H9 (cell line): ENCODE results near the gene RASL12. TPM values are rescaled to one million over a fixed set of nuclear protein-coding genes. Genes with fewer than 3 reads are reported as not detected.

Experiments used
- DNase-seq: peaks from one replicate; pipeline ENCODE4 v3.0.0-alpha.2; 2017
- H2AFZ ChIP-seq: one replicate; pipeline ENCODE4 v1.6.1; 2013; ENCODE audit warnings: mild to moderate bottlenecking, low read length, control low read depth, moderate library complexity
- H2AK5ac ChIP-seq: 2 replicates; pipeline ENCODE4 v1.6.1; 2013; ENCODE audit warnings: low read length, control low read depth, mixed read lengths; ENCODE audit not compliant: insufficient read length
- H2BK120ac ChIP-seq: one replicate; pipeline ENCODE4 v1.6.1; 2013; ENCODE audit warnings: low read depth, mild to moderate bottlenecking, low read length, control low read depth, inconsistent platforms; ENCODE audit not compliant: poor library complexity, severe bottlenecking
- H2BK12ac ChIP-seq: 2 replicates; pipeline ENCODE4 v1.6.1; 2013; ENCODE audit warnings: low read length, control low read depth, mixed read lengths, low read depth; ENCODE audit not compliant: insufficient read length
- H2BK15ac ChIP-seq: 2 replicates; pipeline ENCODE4 v1.6.1; 2013; ENCODE audit warnings: low read depth, low read length, control low read depth
- H2BK20ac ChIP-seq: one replicate; pipeline ENCODE4 v1.6.1; 2013; ENCODE audit warnings: low read depth, mild to moderate bottlenecking, low read length, control low read depth, inconsistent platforms; ENCODE audit not compliant: poor library complexity, severe bottlenecking
- H2BK5ac ChIP-seq: 2 replicates; pipeline ENCODE4 v1.6.1; 2013; ENCODE audit warnings: low read length, control low read depth, mixed read lengths; ENCODE audit not compliant: insufficient read length
- H3K14ac ChIP-seq: 2 replicates; pipeline ENCODE4 v1.6.1; 2013; ENCODE audit warnings: low read length, control low read depth; ENCODE audit not compliant: insufficient read depth
- H3K18ac ChIP-seq: 2 replicates; pipeline ENCODE4 v1.6.1; 2013; ENCODE audit warnings: low read depth, mild to moderate bottlenecking, mixed read lengths, low read length, control low read depth; ENCODE audit not compliant: insufficient read length
- H3K23ac ChIP-seq: 2 replicates; pipeline ENCODE4 v1.6.1; 2013; ENCODE audit warnings: low read length, control low read depth, mixed read lengths, low read depth; ENCODE audit not compliant: insufficient read length
- H3K23me2 ChIP-seq: 2 replicates; pipeline ENCODE4 v1.6.1; 2013; ENCODE audit warnings: low read depth, mild to moderate bottlenecking, mixed read lengths, low read length, control low read depth; ENCODE audit not compliant: insufficient read length, poor library complexity, severe bottlenecking
- H3K27ac ChIP-seq: 2 replicates; pipeline ENCODE4 v1.5.1; 2013; ENCODE audit warnings: low read length, control low read depth, mixed read lengths, low read depth; ENCODE audit not compliant: insufficient read length
- H3K27me3 ChIP-seq: 2 replicates; pipeline ENCODE4 v1.6.1; 2013; ENCODE audit warnings: low read length, control low read depth, inconsistent platforms; ENCODE audit not compliant: insufficient read depth
- H3K4ac ChIP-seq: 2 replicates; pipeline ENCODE4 v1.6.1; 2013; ENCODE audit warnings: low read depth, mild to moderate bottlenecking, control low read depth, inconsistent platforms, low read length, moderate library complexity
- H3K4me1 ChIP-seq: 2 replicates; pipeline ENCODE4 v1.6.1; 2013; ENCODE audit warnings: low read length, control low read depth, inconsistent platforms; ENCODE audit not compliant: insufficient read depth
- H3K4me2 ChIP-seq: 2 replicates; pipeline ENCODE4 v1.6.1; 2013; ENCODE audit warnings: low read length, control low read depth, mixed read lengths; ENCODE audit not compliant: insufficient read length, insufficient read depth
- H3K56ac ChIP-seq: 2 replicates; pipeline ENCODE4 v1.6.1; 2013; ENCODE audit warnings: low read depth, mild to moderate bottlenecking, mixed read lengths, low read length, control low read depth; ENCODE audit not compliant: insufficient read length
- H3K79me1 ChIP-seq: 2 replicates; pipeline ENCODE4 v1.6.1; 2013; ENCODE audit warnings: low read depth, mild to moderate bottlenecking, moderate library complexity, low read length, control low read depth, inconsistent platforms; ENCODE audit not compliant: insufficient read depth, poor library complexity, severe bottlenecking
- H3K79me2 ChIP-seq: 2 replicates; pipeline ENCODE4 v1.6.1; 2013; ENCODE audit warnings: low read length, control low read depth, inconsistent platforms; ENCODE audit not compliant: insufficient read depth
- H3K9ac ChIP-seq: 2 replicates; pipeline ENCODE4 v1.6.1; 2013; ENCODE audit warnings: low read length, control low read depth, mixed read lengths; ENCODE audit not compliant: insufficient read length; ENCODE audit errors: extremely low read depth
- H3K9me3 ChIP-seq: one replicate; pipeline ENCODE4 v1.6.1; 2013; ENCODE audit warnings: low read depth, low read length, inconsistent platforms; ENCODE audit not compliant: control insufficient read depth
- H3T11ph ChIP-seq: one replicate; pipeline ENCODE4 v1.6.1; 2013; ENCODE audit warnings: mild to moderate bottlenecking, low read length, control low read depth, inconsistent platforms
- H4K20me1 ChIP-seq: one replicate; pipeline ENCODE4 v1.6.1; 2013; ENCODE audit not compliant: control insufficient read depth, insufficient read length, insufficient read depth
- H4K5ac ChIP-seq: 2 replicates; pipeline ENCODE4 v1.6.1; 2013; ENCODE audit warnings: low read depth, mild to moderate bottlenecking, mixed read lengths, low read length, control low read depth; ENCODE audit not compliant: insufficient read length
- H4K8ac ChIP-seq: replicated peaks from 2 replicates; pipeline ENCODE4 v1.6.1; 2013; ENCODE audit warnings: low read length, control low read depth, mixed read lengths, low read depth; ENCODE audit not compliant: insufficient read length
- H4K91ac ChIP-seq: 2 replicates; pipeline ENCODE4 v1.6.1; 2013; ENCODE audit warnings: low read depth, mild to moderate bottlenecking, moderate library complexity, mixed read lengths, low read length, control low read depth; ENCODE audit not compliant: insufficient read length
- H3K27ac Mint-ChIP-seq, 3 experiments: 2 replicates in 2 of 3; 3 replicates in 1 of 3; pipeline ENCODE4 v1.8.0; 2020 to 2021; ENCODE audit warnings: mixed read lengths in 3 of 3, mild to moderate bottlenecking in 1 of 3, moderate library complexity in 1 of 3
- H3K27me3 Mint-ChIP-seq: 2 replicates; pipeline ENCODE4 v1.8.0; 2021; ENCODE audit warnings: low read depth, mild to moderate bottlenecking, moderate library complexity, mixed read lengths
- H3K36me3 Mint-ChIP-seq, 3 experiments: 2 replicates in 2 of 3; 3 replicates in 1 of 3; pipeline ENCODE4 v1.8.0; 2020 to 2021; ENCODE audit warnings: low read depth in 3 of 3, mixed read lengths in 3 of 3; ENCODE audit not compliant: insufficient read depth in 1 of 3
- H3K4me1 Mint-ChIP-seq, 2 experiments: 2 replicates each; pipeline ENCODE4 v1.8.0; 2020; ENCODE audit warnings: mixed read lengths in 2 of 2
- H3K4me3 Mint-ChIP-seq, 2 experiments: 2 replicates in 1 of 2; 3 replicates in 1 of 2; pipeline ENCODE4 v1.8.0; 2020 to 2021; ENCODE audit warnings: mild to moderate bottlenecking in 2 of 2, mixed read lengths in 2 of 2, moderate library complexity in 1 of 2
- H3K9me3 Mint-ChIP-seq, 2 experiments: 2 replicates in 1 of 2; 3 replicates in 1 of 2; pipeline ENCODE4 v1.8.0; 2020; ENCODE audit warnings: mild to moderate bottlenecking in 2 of 2, mixed read lengths in 2 of 2, moderate library complexity in 1 of 2
- WGBS: extraction: QIAGEN DNeasy Blood & Tissue Kit; methylation state at CpG from one replicate; pipeline ENCODE4 v1.1.7; 2013; ENCODE audit warnings: missing lambda C conversion rate, low lambda C conversion rate, mixed read lengths; ENCODE audit not compliant: insufficient read length; ENCODE audit errors: extremely low coverage; 5-methylcytosine and 5-hydroxymethylcytosine counted together
- total RNA-seq: library from RNA; stranded (reverse); gene quantifications from 2 replicates; pipeline ENCODE4 v1.2.1, GENCODE V29; 2021
- TF ChIP-seq, protein P1 (sequence below): fragments of 200-600 bp; sonication (generic); conservative IDR thresholded peaks from 3 replicates; pipeline ENCODE4 v1.8.0; 2021; ENCODE audit warnings: antibody characterized with exemption, mild to moderate bottlenecking

RASL12 gene
- total RNA-seq, 1 experiment from 2014 or later, result 7.5 TPM

DNA sequence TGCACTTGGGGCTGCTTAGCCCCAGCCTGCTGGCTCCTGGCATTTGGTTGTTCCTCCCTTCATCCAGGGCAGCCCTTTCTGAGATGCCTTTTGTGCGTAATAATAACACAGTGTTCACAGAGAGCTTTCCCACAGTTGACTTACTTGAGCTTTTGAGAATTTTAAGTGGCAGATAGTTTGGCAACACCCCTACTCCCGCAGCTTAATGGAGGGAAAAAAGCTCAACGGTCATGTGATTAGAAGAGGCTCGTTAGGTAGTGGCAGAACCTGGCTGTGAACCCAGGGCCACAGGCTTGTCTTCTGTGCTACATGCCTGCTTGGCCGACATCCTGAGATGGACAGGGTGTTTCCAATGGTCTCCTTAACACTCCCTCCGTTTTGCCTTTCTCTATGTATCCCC, 13.5 kb upstream of the RASL12 start:
- Mint-ChIP-seq H3K36me3 (peaks cover 0 to 1% (median 0%) of the 10 kb centered on the region in 3 experiments; a peak in 1 of 7 replicates), H3K27ac (no peak overlapping the region; a peak in 1 of 7 replicates), H3K27me3 (peaks cover 36% of the 10 kb centered on the region), H3K9me3 (no peaks in the 10 kb centered on the region; a peak in 2 of 5 replicates), H3K4me3 (no peak overlapping the region), H3K4me1 (peaks cover 44 to 50% of the 10 kb centered on the region in 2 experiments)
- H3K4me2 ChIP-seq, result no peak overlapping the region
- no peak overlapping the region for H3K4ac ChIP-seq
- H3K14ac ChIP-seq, result no peak overlapping the region
- no peak for DNase-seq
- H3K9me3 ChIP-seq, result no peaks in the 10 kb centered on the region
- H3K18ac ChIP-seq, result no peak overlapping the region
- no peak overlapping the region for H3T11ph ChIP-seq
- H2BK5ac ChIP-seq, result no peak overlapping the region
- H3K27me3 ChIP-seq, result no peaks in the 10 kb centered on the region
- H3K79me2 ChIP-seq, result no peaks in the 10 kb centered on the region
- H2BK20ac ChIP-seq, result no peak overlapping the region
- no peak overlapping the region for H4K91ac ChIP-seq
- H4K8ac ChIP-seq, result no peak overlapping the region
- TF ChIP-seq, protein P1, sequence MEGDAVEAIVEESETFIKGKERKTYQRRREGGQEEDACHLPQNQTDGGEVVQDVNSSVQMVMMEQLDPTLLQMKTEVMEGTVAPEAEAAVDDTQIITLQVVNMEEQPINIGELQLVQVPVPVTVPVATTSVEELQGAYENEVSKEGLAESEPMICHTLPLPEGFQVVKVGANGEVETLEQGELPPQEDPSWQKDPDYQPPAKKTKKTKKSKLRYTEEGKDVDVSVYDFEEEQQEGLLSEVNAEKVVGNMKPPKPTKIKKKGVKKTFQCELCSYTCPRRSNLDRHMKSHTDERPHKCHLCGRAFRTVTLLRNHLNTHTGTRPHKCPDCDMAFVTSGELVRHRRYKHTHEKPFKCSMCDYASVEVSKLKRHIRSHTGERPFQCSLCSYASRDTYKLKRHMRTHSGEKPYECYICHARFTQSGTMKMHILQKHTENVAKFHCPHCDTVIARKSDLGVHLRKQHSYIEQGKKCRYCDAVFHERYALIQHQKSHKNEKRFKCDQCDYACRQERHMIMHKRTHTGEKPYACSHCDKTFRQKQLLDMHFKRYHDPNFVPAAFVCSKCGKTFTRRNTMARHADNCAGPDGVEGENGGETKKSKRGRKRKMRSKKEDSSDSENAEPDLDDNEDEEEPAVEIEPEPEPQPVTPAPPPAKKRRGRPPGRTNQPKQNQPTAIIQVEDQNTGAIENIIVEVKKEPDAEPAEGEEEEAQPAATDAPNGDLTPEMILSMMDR, result no peak
- no peak overlapping the region for H3K27ac ChIP-seq
- H3K23ac ChIP-seq, result no peak overlapping the region
- no peaks in the 10 kb centered on the region for H3K23me2 ChIP-seq
- H3K56ac ChIP-seq, result no peak overlapping the region
- H3K79me1 ChIP-seq, result no peaks in the 10 kb centered on the region
- no peak overlapping the region for H2BK120ac ChIP-seq
- H4K5ac ChIP-seq, result no peak overlapping the region
- H2BK15ac ChIP-seq, result no peak overlapping the region
- WGBS, result no CpG with 5 or more reads among the region's 6 CpGs
- no peak overlapping the region for H2BK12ac ChIP-seq
- H2AK5ac ChIP-seq, result no peak overlapping the region
- no peaks in the 10 kb centered on the region for H4K20me1 ChIP-seq
- no peak overlapping the region for H2AFZ ChIP-seq
- peaks cover 16% of the 10 kb centered on the region; the same call in 1 of the 2 replicates for H3K4me1 ChIP-seq
- H3K9ac ChIP-seq, result no peak overlapping the region
